Bronchial epithelial cell (primary cell): ENCODE measurements around the gene MORF4L2. TPM values are rescaled to one million over a fixed set of nuclear protein-coding genes. Genes with fewer than 3 reads are reported as not detected.
A peak's percentile ranks its signal among the peaks of the same experiment; 100 is the strongest.
"Not testable (repeated sequence)": the region's sequence is repeated elsewhere in the genome, so short reads cannot be mapped to it uniquely, and the experiment has no call there.

ENCODE experiments used
- DNase-seq: peaks from one replicate; pipeline ENCODE4 v3.0.0-alpha.2; 2010; ENCODE audit warnings: low read depth
- FAIRE-seq: peaks from 2 replicates; lab custom pipeline; 2011; peaks lifted over from hg19 to GRCh38; lab: Jason Lieb, UNC
- H3K27me3 ChIP-seq: 2 replicates; pipeline ENCODE4 v1.5.1; 2011; ENCODE audit warnings: low read length; ENCODE audit not compliant: control insufficient read depth, insufficient read depth
- H3K36me3 ChIP-seq: 2 replicates; pipeline ENCODE4 v1.5.1; 2011; ENCODE audit warnings: low read length; ENCODE audit not compliant: control insufficient read depth, insufficient read depth
- H3K4me3 ChIP-seq: 2 replicates; pipeline ENCODE4 v1.5.1; 2011; ENCODE audit warnings: mild to moderate bottlenecking, low read depth, low read length, control low read depth
- CTCF ChIP-seq: IDR thresholded peaks from 2 replicates; pipeline ENCODE4 v1.5.1; 2011; ENCODE audit warnings: mild to moderate bottlenecking, moderate library complexity, low read length, control low read depth, inconsistent platforms; ENCODE audit not compliant: insufficient read depth, severe bottlenecking
- total RNA-seq: library from RNA; depleted of rRNA; stranded (reverse); fragments of >200 nt; gene quantifications from 2 replicates; pipeline ENCODE4 v1.2.1, GENCODE V29; 2014

MORF4L2 gene
- total RNA-seq, 1 donor from 2014 or later = 422 TPM

- FAIRE-seq (no peak), DNase-seq (no peak)
- Histone ChIP-seq H3K27me3 (no peaks in the 10 kb centered on the region), H3K36me3 (peaks cover 1% of the 10 kb centered on the region), H3K4me3 (no peak overlapping the region)
- no peak for TF ChIP-seq CTCF
These were observed 11.7 kb downstream of the MORF4L2 start for GRCh38 chrX:103674531-103675454.

GRCh38 chrX:103669745-103670144, 16.8 kb downstream of the MORF4L2 start:
- TF ChIP-seq CTCF = no peak
- Histone ChIP-seq H3K27me3 (no peaks in the 10 kb centered on the region), H3K36me3 (no peaks in the 10 kb centered on the region), H3K4me3 (no peak overlapping the region)
- FAIRE-seq (peak; percentile 62), DNase-seq (no peak)

- FAIRE-seq (peak; percentile 58), DNase-seq (peak; percentile 45)
- H3K36me3 ChIP-seq = no peaks in the 10 kb centered on the region
- no peak overlapping the region for H3K4me3 ChIP-seq
- no peak for TF ChIP-seq CTCF
- H3K27me3 ChIP-seq = no peaks in the 10 kb centered on the region
These were observed 20.0 kb downstream of the MORF4L2 start for GRCh38 chrX:103666202-103667107.

GRCh38 chrX:103663981-103664762, 22.3 kb downstream of the MORF4L2 start:
- Histone ChIP-seq H3K27me3 (no peaks in the 10 kb centered on the region), H3K36me3 (no peaks in the 10 kb centered on the region), H3K4me3 (no peak overlapping the region)
- no peak for DNase-seq
- no peak for FAIRE-seq
- TF ChIP-seq CTCF = no peak

- H3K27me3 ChIP-seq, H3K4me3 ChIP-seq, DNase-seq, H3K36me3 ChIP-seq: not testable (repeated sequence)
- peak; percentile 88 for FAIRE-seq
These were observed 27.0 kb downstream of the MORF4L2 start for GRCh38 chrX:103659460-103659859.
